Measurements from ENCODE around the gene KAZN. TPM values are rescaled to one million over a fixed set of nuclear protein-coding genes. Genes with fewer than 3 reads are reported as not detected.

KAZN gene
- total and polyA plus RNA-seq, 9 donors: 10.1 to 56.4 (median 27.9) TPM

DNA sequence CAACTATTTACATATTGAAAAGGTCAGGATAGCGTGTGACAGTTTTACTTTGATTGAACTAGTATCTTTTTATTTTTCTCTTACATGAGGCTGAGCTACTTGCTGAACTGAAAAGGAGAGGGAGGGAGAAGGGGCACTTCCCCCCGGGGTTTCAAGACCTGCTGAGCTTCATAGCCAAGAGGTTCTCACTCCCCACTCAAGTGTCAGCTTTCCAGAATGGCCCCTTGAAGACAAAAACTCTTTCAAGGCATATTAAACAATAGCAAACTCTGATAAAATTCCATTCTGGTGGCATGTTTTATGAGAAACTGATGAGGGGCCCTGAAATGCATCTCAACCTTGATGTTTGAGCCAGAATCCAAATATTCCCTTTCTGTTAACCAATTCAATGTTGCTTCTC, 143.0 kb downstream of the KAZN start:
- 50 to 55% (median 51%) methylated on average over 2 of the region's 2 CpGs for WGBS, 3 donors
- intact Hi-C loops (cut with DNase I): no loop called here
- Histone ChIP-seq H3K27ac (no peak overlapping the region), H3K4me3 (no peak overlapping the region), H3K27me3 (no peaks in the 10 kb centered on the region), H3K36me3 (no peaks in the 10 kb centered on the region), H3K4me1 (ENCODE audit: insufficient read depth) (no peaks in the 10 kb centered on the region), H3K9me3 (no peaks in the 10 kb centered on the region)
- TF ChIP-seq POLR2A (IDR thresholded peaks at IDR 0.05) (no peak), EP300 (IDR thresholded peaks at IDR 0.05) (no peak)
- TF ChIP-seq, protein P1, sequence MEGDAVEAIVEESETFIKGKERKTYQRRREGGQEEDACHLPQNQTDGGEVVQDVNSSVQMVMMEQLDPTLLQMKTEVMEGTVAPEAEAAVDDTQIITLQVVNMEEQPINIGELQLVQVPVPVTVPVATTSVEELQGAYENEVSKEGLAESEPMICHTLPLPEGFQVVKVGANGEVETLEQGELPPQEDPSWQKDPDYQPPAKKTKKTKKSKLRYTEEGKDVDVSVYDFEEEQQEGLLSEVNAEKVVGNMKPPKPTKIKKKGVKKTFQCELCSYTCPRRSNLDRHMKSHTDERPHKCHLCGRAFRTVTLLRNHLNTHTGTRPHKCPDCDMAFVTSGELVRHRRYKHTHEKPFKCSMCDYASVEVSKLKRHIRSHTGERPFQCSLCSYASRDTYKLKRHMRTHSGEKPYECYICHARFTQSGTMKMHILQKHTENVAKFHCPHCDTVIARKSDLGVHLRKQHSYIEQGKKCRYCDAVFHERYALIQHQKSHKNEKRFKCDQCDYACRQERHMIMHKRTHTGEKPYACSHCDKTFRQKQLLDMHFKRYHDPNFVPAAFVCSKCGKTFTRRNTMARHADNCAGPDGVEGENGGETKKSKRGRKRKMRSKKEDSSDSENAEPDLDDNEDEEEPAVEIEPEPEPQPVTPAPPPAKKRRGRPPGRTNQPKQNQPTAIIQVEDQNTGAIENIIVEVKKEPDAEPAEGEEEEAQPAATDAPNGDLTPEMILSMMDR (IDR thresholded peaks at IDR 0.05): no peak
- DNase-seq: no peak

DNA sequence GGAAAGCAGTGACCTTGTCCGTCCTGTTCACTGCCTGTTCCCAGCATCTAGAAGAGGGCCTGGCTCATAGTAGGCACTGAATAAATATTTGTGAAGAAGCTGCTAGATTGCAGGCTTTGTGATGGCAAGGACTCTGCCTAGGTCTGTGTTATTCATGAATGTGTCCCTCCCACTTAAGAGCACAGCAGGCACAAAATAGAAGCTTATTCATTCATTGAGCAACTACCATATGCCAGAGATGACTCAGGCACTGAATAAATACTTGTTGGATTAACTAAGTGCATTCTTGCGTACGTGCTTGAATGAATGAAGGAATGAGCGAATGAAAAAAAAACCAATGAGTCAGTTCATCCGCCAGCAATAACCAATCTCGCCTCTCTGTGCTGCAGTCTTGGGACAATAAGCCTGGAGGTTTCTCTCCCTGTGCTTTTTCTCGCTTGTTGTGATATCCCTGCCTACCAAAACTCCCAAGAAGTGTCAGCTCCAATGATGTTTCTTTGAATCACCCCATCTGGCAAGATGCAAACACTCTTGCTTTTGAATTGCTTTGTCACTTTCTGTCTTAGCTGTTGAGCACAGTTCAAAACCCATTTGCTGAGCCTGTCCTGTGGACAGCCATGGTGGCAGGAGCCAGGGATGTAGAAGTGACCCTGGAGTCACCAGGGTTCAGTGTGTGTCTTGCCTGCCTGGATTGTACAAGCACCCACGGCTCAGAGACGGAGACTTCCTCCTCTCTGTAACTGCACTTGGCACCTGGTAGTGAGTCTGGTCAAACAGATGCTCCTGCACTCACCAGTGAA, 143.9 kb downstream of the KAZN start:
- no peaks in the 10 kb centered on the region for H3K36me3 ChIP-seq
- H3K27me3 ChIP-seq: no peaks in the 10 kb centered on the region
- no peaks in the 10 kb centered on the region for H3K9me3 ChIP-seq
- H3K4me1 ChIP-seq (ENCODE audit: insufficient read depth): no peaks in the 10 kb centered on the region
- DNase-seq: no peak
- no peak for TF ChIP-seq EP300 (IDR thresholded peaks at IDR 0.05)
- TF ChIP-seq, protein P1 (IDR thresholded peaks at IDR 0.05): no peak
- TF ChIP-seq POLR2A (IDR thresholded peaks at IDR 0.05): no peak
- H3K4me3 ChIP-seq: no peak overlapping the region
- whole genome bisulfite sequencing, 3 donors: 66 to 76% (median 74%) methylated on average over 9 of the region's 9 CpGs
- intact Hi-C loops (cut with DNase I): no loop called here
- no peak overlapping the region for H3K27ac ChIP-seq

DNA sequence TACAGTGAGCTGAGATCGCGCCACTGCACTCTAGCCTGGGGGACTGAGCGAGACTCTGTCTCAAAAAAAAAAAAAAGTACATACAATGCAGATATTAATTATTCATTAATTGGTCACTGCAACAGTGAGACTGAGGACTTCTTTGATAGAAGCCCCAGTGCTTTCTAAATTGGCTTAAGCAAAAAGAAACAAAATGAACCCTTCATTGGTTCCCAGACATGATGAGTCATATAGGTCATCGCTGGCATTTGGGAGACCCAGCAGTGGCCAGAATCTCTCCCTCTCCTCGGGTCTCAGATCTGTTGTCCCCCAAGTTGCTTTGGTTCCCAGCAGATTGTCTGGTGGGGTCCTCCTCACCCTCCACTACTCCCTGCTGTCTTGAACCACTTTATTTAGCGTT, 144.9 kb downstream of the KAZN start:
- H3K27ac ChIP-seq: no peak overlapping the region
- H3K9me3 ChIP-seq: no peaks in the 10 kb centered on the region
- no peak for TF ChIP-seq EP300 (IDR thresholded peaks at IDR 0.05)
- TF ChIP-seq POLR2A (IDR thresholded peaks at IDR 0.05): no peak
- TF ChIP-seq, protein P1 (IDR thresholded peaks at IDR 0.05): no peak
- intact Hi-C loops (cut with DNase I): no loop called here
- WGBS, 3 donors: 88 to 94% (median 92%) methylated on average over 6 of the region's 6 CpGs
- no peaks in the 10 kb centered on the region for H3K27me3 ChIP-seq
- no peaks in the 10 kb centered on the region for H3K36me3 ChIP-seq
- H3K4me1 ChIP-seq (ENCODE audit: insufficient read depth): no peaks in the 10 kb centered on the region
- no peak overlapping the region for H3K4me3 ChIP-seq
- no peak for DNase-seq

DNA sequence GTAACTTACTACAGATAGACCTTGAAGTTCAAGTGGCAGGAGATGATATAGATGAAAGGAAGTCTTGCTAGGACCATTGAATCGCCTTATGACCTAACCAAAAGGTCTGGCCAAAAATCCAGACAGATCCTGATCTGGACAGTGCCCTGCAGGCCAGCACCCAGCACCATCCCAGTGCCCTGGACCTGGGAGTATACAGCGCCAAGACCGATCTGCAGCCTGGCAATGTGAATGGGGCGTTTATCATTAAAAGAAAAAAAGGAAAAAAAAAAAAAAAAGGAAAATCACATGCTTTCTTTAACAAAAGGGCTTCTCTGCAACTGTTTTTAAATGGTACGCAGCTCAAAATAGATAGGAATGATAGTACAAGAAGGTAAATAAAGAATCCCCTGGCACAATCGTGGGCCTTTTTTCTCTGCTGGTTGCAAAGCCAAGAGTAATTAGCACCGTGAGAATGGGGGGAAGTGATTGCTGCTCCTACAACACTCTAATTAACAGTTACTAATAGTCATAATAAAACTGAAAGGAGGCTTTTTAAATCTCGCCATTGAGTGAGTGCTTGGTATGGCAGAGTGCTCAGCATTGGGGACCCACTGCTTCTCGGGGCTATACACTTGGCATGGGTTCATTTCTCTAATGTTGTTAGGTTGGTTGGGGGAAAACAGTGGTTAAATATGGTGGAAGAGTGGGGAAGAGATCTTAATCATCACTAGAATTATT, 146.7 kb downstream of the KAZN start:
- Histone ChIP-seq H3K4me1 (ENCODE audit: insufficient read depth) (no peaks in the 10 kb centered on the region), H3K9me3 (no peaks in the 10 kb centered on the region), H3K27ac (no peak overlapping the region), H3K27me3 (no peaks in the 10 kb centered on the region), H3K4me3 (no peak overlapping the region), H3K36me3 (no peaks in the 10 kb centered on the region)
- 54 to 80% (median 56%) methylated on average over 9 of the region's 9 CpGs for WGBS, 3 donors
- no peak for TF ChIP-seq POLR2A (IDR thresholded peaks at IDR 0.05)
- TF ChIP-seq, protein P1 (IDR thresholded peaks at IDR 0.05): no peak
- TF ChIP-seq EP300 (IDR thresholded peaks at IDR 0.05): no peak
- intact Hi-C loops (cut with DNase I): no loop called here
- DNase-seq: no peak
